Endothelial cell of umbilical vein (primary cell): ENCODE results near the gene GALNT10. TPM values are rescaled to one million over a fixed set of nuclear protein-coding genes. Genes with fewer than 3 reads are reported as not detected.

Experiments
- BruUV-seq: library from RNA; stranded (reverse); fragments of 400-500 nt; replicated peaks from 2 replicates; lab custom pipeline; 2021; lab: Mats Ljungman, UMichigan
- CTCF ChIA-PET: fragments of 300-600, 350-600 bp; sonication (Branson Sonifier 250); formaldehyde crosslinking; loops from one replicate; lab custom pipeline; 2021; ENCODE audit warnings: antibody characterized with exemption, inconsistent platforms; lab: Charles Lee
- POLR2A ChIA-PET: fragments of 300-600, 350-600 bp; sonication (Branson Sonifier 250); formaldehyde crosslinking; loops from one replicate; lab custom pipeline; 2021; ENCODE audit warnings: antibody characterized with exemption, inconsistent platforms; lab: Charles Lee
- DNase-seq: peaks from one replicate; pipeline ENCODE4 v3.0.0-alpha.2; 2011; ENCODE audit warnings: low read depth, low spot score
- FAIRE-seq: peaks from 2 replicates; lab custom pipeline; 2011; peaks lifted over from hg19 to GRCh38; lab: Jason Lieb, UNC
- H2AFZ ChIP-seq: 2 replicates; pipeline ENCODE4 v1.6.0; 2012; ENCODE audit warnings: low read depth, low read length, control low read depth, inconsistent platforms
- H3K27ac ChIP-seq: 2 replicates; pipeline ENCODE4 v1.5.1; 2011; ENCODE audit warnings: low read depth, mild to moderate bottlenecking, control low read depth, low read length, moderate library complexity; ENCODE audit not compliant: insufficient read depth
- H3K27me3 ChIP-seq, 2 experiments: 2 replicates each; pipeline versions ENCODE4 v1.6.0 to v1.6.1; 2011; ENCODE audit warnings: low read length in 2 of 2, mixed read lengths in 1 of 2; ENCODE audit not compliant: control insufficient read depth in 2 of 2, insufficient read depth in 2 of 2
- H3K36me3 ChIP-seq, 2 experiments: 2 replicates in 1 of 2; 3 replicates in 1 of 2; pipeline ENCODE4 v1.5.1; 2011; ENCODE audit warnings: low read length in 2 of 2, mild to moderate bottlenecking in 1 of 2, moderate library complexity in 1 of 2; ENCODE audit not compliant: control insufficient read depth in 2 of 2, insufficient read depth in 2 of 2; ENCODE audit errors: extremely low read depth in 1 of 2
- H3K4me1 ChIP-seq: 3 replicates; pipeline ENCODE4 v1.5.1; 2011; ENCODE audit warnings: mild to moderate bottlenecking, low read length; ENCODE audit not compliant: control insufficient read depth, insufficient read depth; ENCODE audit errors: extremely low read depth
- H3K4me2 ChIP-seq: 2 replicates; pipeline ENCODE4 v1.6.1; 2011; ENCODE audit warnings: low read length, control low read depth, mixed read lengths; ENCODE audit not compliant: insufficient read depth
- H3K4me3 ChIP-seq, 3 experiments: fragments of 200-600 bp in 1 of 3; sonication (generic), shearing (Covaris generic) in 1 of 3; replicated peaks in 1 of 3; 2 replicates each; pipeline ENCODE4 v1.5.1; 2011 to 2016; ENCODE audit warnings: control low read depth in 3 of 3, low read length in 3 of 3, mild to moderate bottlenecking in 2 of 3, inconsistent platforms in 1 of 3, low read depth in 1 of 3, moderate library complexity in 1 of 3; ENCODE audit not compliant: insufficient read depth in 1 of 3
- H3K79me2 ChIP-seq: 2 replicates; pipeline ENCODE4 v1.6.0; 2012; ENCODE audit warnings: low read length, inconsistent platforms; ENCODE audit not compliant: control insufficient read depth, insufficient read depth
- H3K9ac ChIP-seq: replicated peaks from 2 replicates; pipeline ENCODE3; 2011; ENCODE audit warnings: low read length, control low read depth; ENCODE audit not compliant: insufficient read depth; ENCODE audit errors: extremely low read depth
- H3K9me1 ChIP-seq: replicated peaks from 3 replicates; pipeline ENCODE4 v1.6.0; 2011; ENCODE audit warnings: mild to moderate bottlenecking, low read length; ENCODE audit not compliant: control insufficient read depth, insufficient read depth; ENCODE audit errors: extremely low read depth
- H3K9me3 ChIP-seq: replicated peaks from 2 replicates; pipeline ENCODE4 v1.5.1; 2012; ENCODE audit warnings: low read length, inconsistent platforms; ENCODE audit not compliant: control insufficient read depth, insufficient read depth
- H4K20me1 ChIP-seq: replicated peaks from 2 replicates; pipeline ENCODE3; 2011; ENCODE audit warnings: mild to moderate bottlenecking, low read length; ENCODE audit not compliant: control insufficient read depth, insufficient read depth; ENCODE audit errors: extremely low read depth
- EZH2 ChIP-seq: IDR thresholded peaks from 2 replicates; pipeline ENCODE4 v1.6.1; 2012; ENCODE audit warnings: borderline replicate concordance, low read depth, mild to moderate bottlenecking, moderate library complexity, low read length, inconsistent platforms; ENCODE audit not compliant: severe bottlenecking
- FOS ChIP-seq: IDR thresholded peaks from 2 replicates; pipeline ENCODE4 v1.6.1; 2011; ENCODE audit warnings: mild to moderate bottlenecking, low read length, moderate library complexity, borderline replicate concordance; ENCODE audit not compliant: insufficient read depth
- GATA2 ChIP-seq: IDR thresholded peaks from 2 replicates; pipeline ENCODE4 v1.7.0; 2011; ENCODE audit warnings: low read depth, mild to moderate bottlenecking, moderate library complexity, mixed read lengths, low read length; ENCODE audit not compliant: insufficient read length, insufficient read depth
- JUN ChIP-seq: IDR thresholded peaks from 2 replicates; pipeline ENCODE4 v1.6.1; 2011; ENCODE audit warnings: borderline replicate concordance, low read depth; ENCODE audit not compliant: insufficient read length, insufficient read depth
- MYC ChIP-seq: IDR thresholded peaks from one replicate; pipeline ENCODE4 v1.6.1; 2011; ENCODE audit warnings: mild to moderate bottlenecking, low read depth, low read length
- POLR2A ChIP-seq: IDR thresholded peaks from 2 replicates; pipeline ENCODE4 v1.6.1; 2012; ENCODE audit warnings: low read depth, mild to moderate bottlenecking, control low read depth, low read length
- POLR2AphosphoS5 ChIP-seq: IDR thresholded peaks from 2 replicates; pipeline ENCODE4 v1.6.1; 2012; ENCODE audit warnings: low read depth, mild to moderate bottlenecking, control low read depth, low read length, moderate library complexity; ENCODE audit not compliant: insufficient read depth
- dilution Hi-C: fragments of 300-500 bp; cut with MboI; formaldehyde crosslinking; loops from one replicate; pipeline ENCODE4 v1.15.0; 2019; ENCODE audit warnings: low sequenced_read_pairs; ENCODE audit not compliant: extremely low pct_ligation_motif_present
- intact Hi-C: fragments of 100-400 bp; cut with micrococcal nuclease; formaldehyde crosslinking; loops from one replicate; pipeline ENCODE4 v1.10.0; 2022
- polyA plus RNA-seq, 4 experiments: library from polyadenylated mRNA; depleted of rRNA in 3 of 4; stranded (reverse) in 3 of 4; unstranded in 1 of 4; fragments of >200 nt; gene quantifications; 2 replicates each; pipeline versions ENCODE4 v1.2.1 to v1.2.3, GENCODE V29; 2011 to 2012; ENCODE audit warnings: missing spikeins in 1 of 4
- total RNA-seq: library from RNA; stranded (reverse); gene quantifications from 2 replicates; pipeline ENCODE4 v1.2.3, GENCODE V29; 2021
- TF ChIP-seq, protein P1 (sequence below): IDR thresholded peaks from 2 replicates; pipeline ENCODE4 v1.6.1; 2011; ENCODE audit not compliant: insufficient read depth, insufficient read length
- TF ChIP-seq, protein P2 (sequence below), 2 donors: IDR thresholded peaks; 1 replicate in 1 of 2; 2 replicates in 1 of 2; pipeline ENCODE4 v1.5.1; 2011; ENCODE audit warnings: low read length in 2 of 2, mild to moderate bottlenecking in 2 of 2, moderate library complexity in 2 of 2, control low read depth in 1 of 2, inconsistent platforms in 1 of 2, low read depth in 1 of 2; ENCODE audit not compliant: insufficient read depth in 1 of 2; ENCODE audit errors: extremely low read depth in 1 of 2

The GALNT10 gene
- total and polyA plus RNA-seq, 2 donors (not counting 3 experiments of a cell fraction or from before 2014, with no cell fraction given), result 70.2 to 77.6 TPM

DNA sequence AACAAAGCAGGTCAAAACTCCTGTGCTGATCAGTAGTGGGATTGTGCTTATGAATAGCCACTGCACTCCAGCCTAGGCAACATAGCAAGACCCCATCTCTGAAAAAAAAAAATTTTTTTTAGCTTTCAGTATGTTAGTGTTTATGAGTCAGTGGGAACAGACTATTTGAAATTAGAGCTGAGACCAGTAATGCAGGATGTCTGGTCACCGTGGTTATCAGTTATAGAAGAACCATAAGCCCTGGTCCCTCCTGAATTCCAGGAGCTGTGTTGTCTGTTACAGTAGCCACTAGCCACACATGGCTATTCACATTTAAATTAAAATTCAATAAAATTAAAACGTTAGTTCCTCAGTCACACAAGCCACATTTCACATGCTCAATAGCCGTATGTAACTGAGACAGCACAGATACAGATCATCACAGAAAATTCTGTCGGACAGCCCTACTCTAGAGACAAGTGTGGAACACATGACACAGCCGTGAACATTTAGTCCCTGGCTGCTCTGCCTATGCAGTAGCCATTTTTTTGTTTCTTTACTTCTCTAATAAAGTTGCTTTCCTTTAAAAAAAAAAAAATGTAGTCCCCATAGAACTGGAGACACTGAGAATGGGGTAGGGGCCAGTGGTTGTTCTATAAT is 159.2 kb downstream of the GALNT10 start:
- DNase-seq, result no peak
- Histone ChIP-seq H3K27ac (no peak overlapping the region), H3K79me2 (no peaks in the 10 kb centered on the region), H4K20me1 (no peaks in the 10 kb centered on the region), H3K4me3 (no peak overlapping the region), H3K9me1 (no peaks in the 10 kb centered on the region), H3K27me3 (no peaks in the 10 kb centered on the region), H3K4me1 (peaks cover 3% of the 10 kb centered on the region), H3K9ac (no peak overlapping the region), H3K4me2 (no peak overlapping the region), H3K36me3 (no peaks in the 10 kb centered on the region), H2AFZ (no peak overlapping the region), H3K9me3 (no peaks in the 10 kb centered on the region)
- dilution Hi-C loops, result no loop called here
- no peak for FAIRE-seq
- ChIA-PET CTCF (interaction anchor here (1.2 kb wide), 1 partner anchor 160 kb away, joined by 5 read pairs; the partner anchor contains the start of gene GALNT10), POLR2A (no interaction called here)
- TF ChIP-seq POLR2A, result no peak
- no peak for TF ChIP-seq GATA2
- no peak for TF ChIP-seq JUN
- TF ChIP-seq, protein P1, sequence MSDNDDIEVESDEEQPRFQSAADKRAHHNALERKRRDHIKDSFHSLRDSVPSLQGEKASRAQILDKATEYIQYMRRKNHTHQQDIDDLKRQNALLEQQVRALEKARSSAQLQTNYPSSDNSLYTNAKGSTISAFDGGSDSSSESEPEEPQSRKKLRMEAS, result no peak
- TF ChIP-seq FOS, result no peak
- no peak for TF ChIP-seq MYC
- TF ChIP-seq EZH2, result no peak
- no peak for TF ChIP-seq POLR2AphosphoS5
- TF ChIP-seq, protein P2, sequence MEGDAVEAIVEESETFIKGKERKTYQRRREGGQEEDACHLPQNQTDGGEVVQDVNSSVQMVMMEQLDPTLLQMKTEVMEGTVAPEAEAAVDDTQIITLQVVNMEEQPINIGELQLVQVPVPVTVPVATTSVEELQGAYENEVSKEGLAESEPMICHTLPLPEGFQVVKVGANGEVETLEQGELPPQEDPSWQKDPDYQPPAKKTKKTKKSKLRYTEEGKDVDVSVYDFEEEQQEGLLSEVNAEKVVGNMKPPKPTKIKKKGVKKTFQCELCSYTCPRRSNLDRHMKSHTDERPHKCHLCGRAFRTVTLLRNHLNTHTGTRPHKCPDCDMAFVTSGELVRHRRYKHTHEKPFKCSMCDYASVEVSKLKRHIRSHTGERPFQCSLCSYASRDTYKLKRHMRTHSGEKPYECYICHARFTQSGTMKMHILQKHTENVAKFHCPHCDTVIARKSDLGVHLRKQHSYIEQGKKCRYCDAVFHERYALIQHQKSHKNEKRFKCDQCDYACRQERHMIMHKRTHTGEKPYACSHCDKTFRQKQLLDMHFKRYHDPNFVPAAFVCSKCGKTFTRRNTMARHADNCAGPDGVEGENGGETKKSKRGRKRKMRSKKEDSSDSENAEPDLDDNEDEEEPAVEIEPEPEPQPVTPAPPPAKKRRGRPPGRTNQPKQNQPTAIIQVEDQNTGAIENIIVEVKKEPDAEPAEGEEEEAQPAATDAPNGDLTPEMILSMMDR (IDR thresholded peaks at IDR 0.05; ENCODE audit: extremely low read depth in 1 of 2, insufficient read depth in 1 of 2, low read depth in 1 of 2, low read length in 2 of 2), result no peak
- intact Hi-C loops, result no loop called here
- BruUV-seq, result no TSS peak
